ENCODE measurements around the gene MYO16.

DNA sequence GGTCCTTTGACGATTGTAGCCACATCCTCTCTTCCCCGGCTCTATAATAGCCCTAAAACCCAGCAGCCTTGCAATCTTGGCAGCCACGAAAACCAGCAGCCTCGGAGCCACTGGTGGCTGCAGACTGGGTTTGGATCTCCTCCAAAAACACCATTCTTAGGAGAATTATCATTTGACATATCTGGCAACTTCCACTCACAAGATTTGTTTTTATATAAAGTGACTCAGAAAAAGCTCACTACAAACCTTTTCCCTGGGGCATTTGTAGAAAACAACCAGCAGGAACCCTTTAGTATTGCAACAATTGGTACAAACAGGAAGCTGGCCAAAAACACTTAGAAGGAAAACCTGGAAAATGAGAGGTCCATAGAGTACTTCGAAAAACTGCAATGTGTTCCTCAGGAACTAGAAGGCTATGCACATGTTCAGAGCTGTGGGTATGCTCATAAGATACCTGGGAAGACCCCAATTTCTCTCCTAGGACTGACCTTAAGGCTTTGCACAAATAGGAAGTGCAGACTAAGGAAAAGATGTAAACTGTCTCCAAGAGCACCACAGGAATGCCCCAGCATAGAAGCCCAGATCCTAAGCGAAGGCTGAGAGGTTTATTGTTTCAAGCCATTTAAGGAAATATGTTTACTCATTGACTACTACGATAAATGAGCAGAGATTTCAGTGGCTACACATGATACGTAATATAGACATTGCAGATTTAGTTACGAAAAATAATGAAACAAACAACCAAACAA, 71.2 kb downstream of the MYO16 start:
- TF ChIP-seq, protein P1, sequence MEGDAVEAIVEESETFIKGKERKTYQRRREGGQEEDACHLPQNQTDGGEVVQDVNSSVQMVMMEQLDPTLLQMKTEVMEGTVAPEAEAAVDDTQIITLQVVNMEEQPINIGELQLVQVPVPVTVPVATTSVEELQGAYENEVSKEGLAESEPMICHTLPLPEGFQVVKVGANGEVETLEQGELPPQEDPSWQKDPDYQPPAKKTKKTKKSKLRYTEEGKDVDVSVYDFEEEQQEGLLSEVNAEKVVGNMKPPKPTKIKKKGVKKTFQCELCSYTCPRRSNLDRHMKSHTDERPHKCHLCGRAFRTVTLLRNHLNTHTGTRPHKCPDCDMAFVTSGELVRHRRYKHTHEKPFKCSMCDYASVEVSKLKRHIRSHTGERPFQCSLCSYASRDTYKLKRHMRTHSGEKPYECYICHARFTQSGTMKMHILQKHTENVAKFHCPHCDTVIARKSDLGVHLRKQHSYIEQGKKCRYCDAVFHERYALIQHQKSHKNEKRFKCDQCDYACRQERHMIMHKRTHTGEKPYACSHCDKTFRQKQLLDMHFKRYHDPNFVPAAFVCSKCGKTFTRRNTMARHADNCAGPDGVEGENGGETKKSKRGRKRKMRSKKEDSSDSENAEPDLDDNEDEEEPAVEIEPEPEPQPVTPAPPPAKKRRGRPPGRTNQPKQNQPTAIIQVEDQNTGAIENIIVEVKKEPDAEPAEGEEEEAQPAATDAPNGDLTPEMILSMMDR (IDR thresholded peaks at IDR 0.05) = no peak
- no peak for TF ChIP-seq ZFX (IDR thresholded peaks at IDR 0.05; ENCODE audit: borderline replicate concordance)
